NCI-H1436 treated with DMSO at 0.1 percent for 48 hours (cell line): ENCODE measurements around the gene EGFLAM.

Experiments
- DNase-seq: peaks from one replicate; lab custom pipeline; 2025; lab: John Stamatoyannopoulos, UW

Gene EGFLAM

DNA sequence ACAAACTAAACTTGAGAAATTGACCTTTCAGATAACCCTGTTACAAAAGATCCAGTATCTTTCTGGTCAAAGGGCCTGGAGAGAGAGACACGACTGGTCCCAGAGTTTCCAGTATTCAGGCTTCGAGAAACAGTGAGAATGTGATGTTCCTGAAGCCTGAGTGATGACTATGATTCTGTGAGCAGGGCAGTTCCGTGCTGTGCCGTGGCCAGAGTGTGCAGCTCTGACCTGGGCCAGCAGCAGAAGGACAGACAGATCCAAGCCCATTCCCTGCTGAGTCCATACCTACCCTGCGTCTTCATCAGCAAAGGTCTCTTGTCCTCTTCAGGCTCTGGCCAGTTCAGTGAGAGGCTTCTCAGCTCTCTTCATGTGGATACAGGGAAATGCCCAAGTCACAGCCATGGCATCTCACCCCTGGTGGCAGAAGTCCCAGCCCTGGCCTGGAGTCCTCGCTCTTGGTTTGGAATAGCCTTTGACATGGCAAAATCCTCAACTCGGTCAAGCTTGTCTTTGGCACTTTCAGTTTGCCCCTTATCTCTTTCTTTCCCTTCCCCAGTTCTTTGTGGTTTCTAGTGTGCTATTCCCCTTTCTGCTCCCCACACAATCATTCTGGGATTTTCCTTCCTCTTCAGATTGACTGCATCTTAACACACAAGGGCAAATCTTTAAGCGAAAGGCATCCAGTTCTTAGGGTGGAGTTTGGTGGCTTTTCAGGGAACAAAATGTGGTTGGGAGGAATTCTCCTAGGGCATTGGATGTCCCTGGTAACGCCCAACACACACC lies 190.4 kb downstream of the EGFLAM start:
- no peak for DNase-seq

DNA sequence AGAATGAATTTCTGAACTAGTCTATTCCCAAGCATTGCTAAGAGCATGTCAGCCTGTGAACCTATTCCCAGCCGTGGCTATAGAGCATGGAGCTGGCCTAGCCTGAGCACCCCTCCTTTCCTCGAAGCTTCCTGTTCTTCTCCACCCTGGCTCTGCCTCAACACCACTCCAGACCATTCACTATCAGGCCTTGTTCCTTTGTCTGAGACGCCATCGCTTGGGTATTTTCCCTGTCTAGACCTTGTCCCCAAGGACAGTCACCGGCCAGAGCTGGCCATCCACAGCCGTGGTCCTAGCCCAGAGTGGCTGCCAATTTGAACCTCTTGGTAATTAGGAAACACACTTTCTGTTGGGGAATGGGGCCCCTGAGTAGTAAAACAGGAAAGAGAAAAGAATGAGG lies 192.3 kb downstream of the EGFLAM start:
- DNase-seq, result no peak

DNA sequence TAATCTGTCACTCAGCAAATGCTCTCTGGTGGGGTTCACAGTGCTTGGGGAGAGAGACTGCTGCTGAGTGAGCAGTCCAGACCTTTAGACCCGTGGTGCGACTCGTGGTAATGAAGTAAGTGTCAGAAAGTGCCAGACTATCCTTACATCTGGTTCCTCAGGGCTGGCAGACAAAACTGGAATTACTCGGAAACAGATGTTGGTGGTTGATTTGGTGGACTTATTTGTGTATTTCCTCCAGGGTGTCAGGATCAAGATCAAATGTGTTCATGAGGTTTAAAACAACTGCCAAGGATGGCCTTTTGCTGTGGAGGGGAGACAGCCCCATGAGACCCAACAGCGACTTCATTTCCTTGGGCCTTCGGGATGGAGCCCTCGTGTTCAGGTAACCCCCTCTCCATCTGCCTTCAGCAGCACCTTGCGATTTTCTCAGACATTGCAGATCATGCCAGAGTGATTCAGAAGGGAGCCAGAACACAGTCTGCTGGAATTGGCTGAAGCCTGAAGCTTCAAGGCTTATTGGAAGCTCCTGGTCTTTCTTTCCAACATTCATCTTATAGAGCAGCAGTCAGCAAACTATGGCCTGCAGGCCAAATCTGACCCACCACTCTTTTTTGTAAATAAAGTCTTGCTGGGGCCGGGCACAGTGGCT lies 192.8 kb downstream of the EGFLAM start:
- no peak for DNase-seq

DNA sequence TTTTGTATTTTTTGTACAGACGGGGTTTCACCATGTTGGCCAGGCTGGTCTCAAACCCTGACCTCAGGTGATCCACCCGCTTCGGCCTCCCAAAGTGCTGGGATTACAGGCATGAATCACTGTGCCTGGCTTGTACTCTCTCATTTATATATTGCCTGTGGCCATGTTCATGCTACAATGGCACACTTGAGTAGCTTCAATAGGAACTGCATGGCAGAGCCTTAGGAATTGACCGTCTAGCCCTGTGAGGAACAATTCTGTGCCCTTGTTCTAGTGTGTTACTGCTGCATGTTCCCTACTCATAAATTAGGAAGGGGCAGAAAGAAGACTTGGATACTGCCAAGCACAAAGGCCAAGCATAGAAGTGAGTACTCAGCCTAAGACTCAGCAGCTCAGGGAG lies 193.8 kb downstream of the EGFLAM start:
- no peak for DNase-seq

DNA sequence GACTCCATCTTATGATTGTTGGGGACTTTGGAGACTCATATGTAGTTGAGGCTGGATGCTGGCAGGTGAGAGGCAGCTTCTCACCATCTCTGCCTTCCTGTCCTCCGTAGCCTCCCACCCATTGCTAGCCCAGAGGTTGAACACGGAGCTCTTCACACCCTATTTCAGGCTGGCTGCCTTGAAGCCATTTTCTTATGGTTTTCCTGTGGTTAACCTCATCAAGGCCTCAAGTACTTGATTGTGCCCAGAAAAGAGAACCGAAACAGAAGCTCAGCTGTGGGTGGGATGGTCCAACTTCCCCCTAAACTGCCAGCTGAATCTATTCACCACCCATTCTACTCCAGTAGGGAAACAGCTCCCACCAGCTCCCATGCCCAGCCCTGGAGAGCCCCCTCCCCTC lies 195.1 kb downstream of the EGFLAM start:
- no peak for DNase-seq

DNA sequence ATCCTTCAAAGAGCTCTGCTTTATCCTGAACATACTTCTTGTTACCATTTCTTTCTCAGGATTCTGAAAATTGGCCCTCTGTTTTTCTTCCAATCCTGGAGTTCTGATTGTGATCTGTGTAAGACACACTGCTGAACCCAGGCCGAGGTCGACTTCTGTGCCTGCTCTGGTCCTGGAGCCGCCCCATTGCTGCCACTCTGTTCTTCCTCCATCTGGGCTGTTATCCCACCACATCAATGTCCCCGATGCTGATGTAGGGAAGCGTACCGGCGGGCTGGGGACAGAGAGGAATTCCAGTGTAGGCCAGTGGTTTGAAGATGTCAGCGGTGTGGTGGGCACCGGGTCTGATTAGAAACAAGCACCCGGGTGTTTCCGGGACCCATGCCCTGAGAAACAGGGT lies 195.6 kb downstream of the EGFLAM start:
- DNase-seq, result no peak

DNA sequence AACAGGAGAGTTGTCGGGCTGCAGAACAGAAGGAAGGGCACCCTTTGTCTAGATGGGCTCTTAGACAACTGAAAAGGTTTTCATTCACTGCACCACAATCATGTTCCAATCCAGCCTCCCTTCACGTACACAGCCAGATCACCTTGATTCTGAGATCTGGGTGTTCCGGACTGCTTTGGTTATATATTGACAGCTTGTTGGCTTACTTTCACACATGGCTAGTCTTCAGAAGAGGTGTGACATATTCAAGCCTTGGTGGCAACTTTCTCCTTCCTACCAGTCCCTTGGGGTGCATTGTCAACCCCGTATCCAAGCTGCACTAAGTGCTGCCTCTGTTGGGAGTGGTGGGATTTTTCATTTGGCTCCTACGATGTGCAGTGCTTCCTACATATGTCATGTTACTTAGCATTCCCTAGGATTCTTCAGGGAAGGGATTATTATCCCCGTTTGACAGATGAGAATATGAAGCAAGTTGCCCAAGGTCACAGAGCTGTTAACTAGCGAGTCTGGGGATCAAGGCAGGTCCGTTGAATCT lies 197.5 kb downstream of the EGFLAM start:
- DNase-seq, result no peak

DNA sequence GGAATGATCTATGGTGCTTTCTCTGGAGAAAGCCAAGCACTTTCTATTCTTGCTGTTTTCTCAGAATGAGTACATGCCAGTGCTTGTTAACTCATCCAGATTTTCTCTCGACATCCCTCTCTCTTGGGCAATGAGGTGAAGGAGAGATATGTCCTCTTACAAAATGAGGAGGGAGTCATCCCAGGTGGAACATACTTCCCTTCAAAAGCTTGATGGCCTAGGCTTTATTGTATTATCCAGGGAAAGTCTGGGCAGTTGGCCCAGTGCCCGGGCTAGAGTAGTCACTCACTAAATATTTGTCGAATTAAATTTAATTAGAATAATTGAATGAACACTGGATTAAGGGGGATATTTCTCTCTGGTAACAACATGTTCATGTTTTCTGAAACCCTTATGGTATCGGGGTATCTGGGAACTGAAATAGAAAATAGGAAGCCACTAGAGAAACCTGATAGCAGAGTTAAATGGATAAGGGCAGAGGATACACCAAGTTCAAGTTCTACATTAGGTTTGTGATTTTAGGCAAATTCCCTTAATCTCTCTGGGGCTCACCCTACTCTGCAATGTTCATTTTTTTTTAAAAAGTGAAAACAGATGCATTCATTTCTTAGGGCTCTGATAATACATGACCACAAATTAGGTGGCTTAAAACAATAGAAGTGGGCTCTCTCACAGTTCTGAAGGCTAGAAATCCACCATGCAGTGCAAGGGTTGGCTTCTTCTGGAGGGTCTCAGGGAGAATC lies 198.5 kb downstream of the EGFLAM start:
- no peak for DNase-seq

DNA sequence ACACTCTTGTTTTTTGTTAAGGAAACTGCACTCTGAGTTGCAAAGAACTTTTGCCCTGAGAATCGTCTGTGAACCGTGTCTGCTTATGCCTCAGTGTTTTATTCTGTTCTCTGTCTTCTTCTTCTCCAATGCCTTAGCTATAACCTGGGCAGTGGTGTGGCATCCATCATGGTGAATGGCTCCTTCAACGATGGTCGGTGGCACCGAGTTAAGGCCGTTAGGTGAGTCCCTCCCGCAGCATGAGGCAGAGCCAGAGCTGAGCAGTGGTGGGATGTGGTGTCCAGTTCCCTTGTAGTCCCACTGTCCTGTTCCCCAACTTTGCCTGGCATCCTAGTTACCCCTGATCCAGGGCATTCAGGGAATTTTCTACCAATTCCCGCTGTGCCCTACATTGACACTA lies 199.8 kb downstream of the EGFLAM start:
- no peak for DNase-seq

DNA sequence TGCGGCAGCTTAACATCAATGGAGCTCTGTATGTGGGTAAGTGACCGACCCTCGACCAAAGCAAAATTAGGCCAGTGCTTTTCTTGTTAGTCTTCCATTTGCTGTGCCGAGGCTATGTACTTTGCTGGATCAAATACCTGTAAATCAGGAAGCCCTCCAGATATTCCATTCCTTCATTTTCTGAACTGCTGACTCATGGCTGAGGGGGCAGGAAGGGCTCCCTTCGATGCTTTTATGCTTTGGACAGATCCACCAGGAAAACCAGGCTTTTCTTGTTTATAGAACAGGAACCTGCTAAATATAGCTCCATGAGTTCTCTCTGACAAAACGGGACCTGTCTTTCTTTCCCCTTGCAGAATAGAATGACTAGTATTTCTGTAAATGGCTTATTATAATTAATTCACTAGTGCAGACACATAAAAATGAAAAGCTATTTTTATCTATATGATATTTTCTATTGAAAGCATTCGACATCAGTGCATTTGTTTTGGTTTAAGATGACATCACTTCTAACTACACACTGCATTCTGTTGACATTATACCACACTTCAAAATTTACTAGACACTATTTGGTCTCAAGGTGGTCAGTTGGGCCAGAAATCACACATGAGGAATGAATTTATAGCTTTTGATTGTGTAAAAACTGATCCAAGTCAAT lies 204.7 kb downstream of the EGFLAM start:
- no peak for DNase-seq

DNA sequence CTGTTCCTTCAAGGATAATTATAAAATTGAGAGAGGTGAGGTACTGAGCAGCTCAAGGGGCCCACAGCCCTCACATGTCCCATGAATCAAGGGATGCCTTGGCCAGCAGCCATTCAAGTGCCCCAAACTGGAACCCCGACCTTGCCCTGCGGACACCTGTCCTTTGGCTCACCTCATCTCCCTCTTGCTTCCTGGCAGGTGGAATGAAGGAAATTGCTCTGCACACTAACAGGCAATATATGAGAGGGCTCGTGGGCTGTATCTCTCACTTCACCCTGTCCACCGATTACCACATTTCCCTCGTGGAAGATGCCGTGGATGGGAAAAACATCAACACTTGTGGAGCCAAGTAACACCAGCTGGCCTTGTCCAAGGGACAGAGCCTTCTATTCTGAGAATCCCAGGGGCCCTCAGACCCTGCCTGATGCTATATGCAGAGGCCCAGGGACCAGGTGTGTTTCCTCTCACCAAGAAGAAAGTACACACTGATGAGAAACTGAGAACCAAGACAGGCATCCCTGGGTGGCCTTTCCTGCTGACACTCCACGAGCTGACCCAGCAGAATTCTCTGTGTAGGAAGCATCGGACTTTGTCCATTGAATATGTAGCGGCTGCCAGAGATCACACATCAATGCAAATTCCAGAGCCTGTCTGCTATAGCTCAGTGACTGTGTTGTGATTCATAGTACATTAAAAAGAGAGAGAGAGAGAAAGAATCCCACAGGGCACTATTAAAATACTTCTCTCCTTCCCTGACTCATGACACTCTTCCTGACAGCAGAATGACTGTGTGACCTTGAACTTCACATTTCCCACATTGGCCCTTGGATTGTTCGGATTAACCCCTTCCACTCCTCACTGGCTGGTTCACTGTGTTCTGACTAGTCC lies 205.5 kb downstream of the EGFLAM start:
- no peak for DNase-seq

DNA sequence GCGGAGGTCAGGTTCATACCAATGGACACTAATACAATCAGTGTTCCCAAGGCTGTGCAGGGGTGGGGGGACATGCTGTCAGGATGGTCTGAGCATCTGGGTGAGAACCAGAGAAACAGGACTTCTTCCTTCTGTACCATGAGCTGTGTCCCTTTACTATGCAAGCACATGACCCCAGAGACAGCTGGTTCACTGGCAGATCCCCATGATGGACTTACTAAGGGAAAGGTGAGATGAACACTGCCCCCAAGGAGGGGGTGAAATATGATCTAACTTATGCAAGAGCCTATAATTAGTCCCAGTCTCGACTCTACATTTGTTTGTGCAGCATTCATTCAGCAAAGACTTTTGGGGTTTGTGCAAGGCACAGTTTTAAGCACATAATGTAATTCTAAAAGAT lies 206.7 kb downstream of the EGFLAM start:
- peak; percentile 6 for DNase-seq

DNA sequence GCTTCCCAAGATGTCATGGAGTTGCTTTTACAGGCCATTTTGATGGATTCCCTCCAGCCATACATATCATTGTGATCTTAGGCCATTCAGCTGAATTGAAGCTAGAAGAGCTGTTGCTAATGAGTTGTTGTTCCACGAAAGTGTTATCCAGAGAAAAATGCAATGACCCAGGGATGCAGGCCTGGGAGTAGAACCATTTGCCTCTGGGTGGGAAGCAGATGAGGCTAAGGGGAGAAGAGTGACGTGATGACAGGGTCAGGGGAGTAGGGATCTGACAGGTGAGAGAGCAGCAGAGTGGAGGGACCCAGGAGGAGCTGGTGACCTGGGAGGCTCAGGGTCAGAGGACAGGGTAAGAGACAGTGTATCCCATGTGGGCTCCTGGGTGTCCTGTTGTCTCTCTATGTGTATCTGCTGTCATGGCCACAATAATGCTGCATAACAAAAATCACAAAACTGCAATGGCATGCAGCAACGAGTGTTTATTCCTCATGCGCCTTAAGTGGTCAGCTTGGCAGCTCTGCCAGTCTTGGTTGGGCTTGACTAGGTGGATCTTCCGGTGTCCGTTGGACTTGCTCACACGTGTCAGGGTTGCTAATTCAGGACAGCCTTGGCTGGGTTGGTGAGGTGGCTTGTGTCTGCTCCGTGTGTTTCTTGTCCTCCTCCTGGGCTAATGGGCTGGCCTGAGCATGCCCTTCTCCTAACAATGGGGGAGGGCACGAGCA lies 207.5 kb downstream of the EGFLAM start:
- DNase-seq, result no peak

DNA sequence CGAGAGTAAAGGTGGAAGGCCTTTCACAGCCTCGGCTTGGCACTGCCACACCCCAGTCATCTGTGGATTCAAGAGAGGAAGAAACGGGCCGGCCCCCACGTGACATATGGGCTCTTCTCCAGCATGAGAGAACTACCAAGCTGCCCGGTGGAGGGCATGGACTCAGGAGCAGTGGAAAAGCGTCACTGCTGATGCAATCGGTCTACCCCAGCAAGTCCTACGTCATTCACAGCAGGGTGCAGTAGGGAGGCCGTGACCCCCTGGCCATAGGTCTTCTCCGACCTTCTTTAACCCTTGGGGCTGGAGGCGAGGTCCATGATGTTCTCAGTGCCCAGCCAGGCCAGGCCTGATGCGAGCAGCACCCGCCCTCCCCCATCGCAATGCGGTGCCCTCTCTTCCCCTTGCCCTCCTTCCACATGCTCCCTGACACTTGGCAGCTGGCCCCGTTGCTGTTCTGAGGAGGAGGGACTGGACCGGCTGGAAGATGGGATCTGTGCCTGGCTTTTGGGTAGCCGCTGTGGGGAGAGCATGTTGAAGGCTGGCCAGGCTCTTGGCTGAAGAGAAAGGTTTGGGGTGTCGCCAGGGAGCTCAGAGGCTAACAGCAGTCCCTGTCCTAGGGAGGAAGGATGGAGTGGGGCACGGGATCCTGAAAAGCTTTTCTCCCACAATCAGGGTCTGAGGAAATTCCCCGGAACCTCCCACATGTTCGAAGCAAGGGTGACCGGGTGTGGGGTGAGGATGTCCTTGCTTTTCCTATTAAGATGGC lies 208.2 kb downstream of the EGFLAM start:
- no peak for DNase-seq

DNA sequence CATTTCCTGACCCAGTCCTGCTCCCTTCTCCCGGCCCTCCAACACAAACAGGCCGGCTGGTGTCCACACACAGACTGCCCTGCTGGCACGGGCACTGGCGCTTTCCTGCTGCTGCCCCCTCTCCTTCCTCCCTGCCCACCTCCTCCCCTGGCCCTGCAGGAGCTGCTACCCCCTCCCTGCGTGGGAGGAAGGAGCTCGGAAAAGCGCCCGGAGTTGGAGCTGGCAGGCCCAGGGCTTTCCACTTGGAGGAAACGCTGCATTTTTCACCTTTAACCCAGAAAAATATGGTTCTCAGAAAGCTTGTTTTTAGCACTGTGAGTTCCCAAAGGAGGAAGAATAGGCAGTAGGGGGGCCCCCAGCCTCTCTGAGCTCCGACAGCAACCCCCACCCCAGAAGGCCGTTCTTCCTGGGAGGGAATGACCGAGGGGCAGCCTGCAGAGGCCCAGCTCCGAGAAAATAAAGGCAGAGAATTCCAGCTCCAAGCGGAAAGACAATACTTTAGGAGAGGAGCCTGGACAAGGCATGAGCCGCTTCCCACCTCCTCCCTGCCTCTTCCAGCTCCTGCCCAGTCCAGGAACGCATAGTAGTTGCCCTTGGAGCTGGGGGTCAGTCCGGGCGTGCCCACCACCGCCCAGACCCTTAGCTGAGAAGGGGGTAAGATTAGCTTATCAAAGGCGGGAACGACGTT lies 209.1 kb downstream of the EGFLAM start:
- DNase-seq, result no peak

DNA sequence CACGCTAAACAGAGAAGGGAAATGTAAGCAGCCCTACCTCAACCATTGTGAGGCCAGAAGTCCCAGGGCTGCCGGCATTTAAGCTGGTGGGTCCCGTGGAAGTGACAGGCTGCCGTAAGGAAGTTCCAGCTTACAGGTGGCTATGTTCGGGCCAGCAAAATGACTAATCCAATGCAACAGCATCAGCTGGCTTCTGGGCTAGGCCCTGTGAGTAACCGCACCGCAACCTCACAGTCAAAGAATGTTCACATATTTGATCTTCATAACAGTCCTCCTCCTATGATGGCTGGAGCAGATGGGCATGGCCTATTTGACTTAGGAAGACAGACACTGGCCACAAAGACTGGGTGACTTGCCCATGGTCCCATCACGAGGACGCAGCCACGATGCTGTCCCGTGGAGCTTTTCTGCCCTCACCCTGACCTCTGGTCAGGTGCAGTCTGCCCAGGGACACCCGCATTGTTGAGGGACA lies 209.9 kb downstream of the EGFLAM start:
- no peak for DNase-seq

DNA sequence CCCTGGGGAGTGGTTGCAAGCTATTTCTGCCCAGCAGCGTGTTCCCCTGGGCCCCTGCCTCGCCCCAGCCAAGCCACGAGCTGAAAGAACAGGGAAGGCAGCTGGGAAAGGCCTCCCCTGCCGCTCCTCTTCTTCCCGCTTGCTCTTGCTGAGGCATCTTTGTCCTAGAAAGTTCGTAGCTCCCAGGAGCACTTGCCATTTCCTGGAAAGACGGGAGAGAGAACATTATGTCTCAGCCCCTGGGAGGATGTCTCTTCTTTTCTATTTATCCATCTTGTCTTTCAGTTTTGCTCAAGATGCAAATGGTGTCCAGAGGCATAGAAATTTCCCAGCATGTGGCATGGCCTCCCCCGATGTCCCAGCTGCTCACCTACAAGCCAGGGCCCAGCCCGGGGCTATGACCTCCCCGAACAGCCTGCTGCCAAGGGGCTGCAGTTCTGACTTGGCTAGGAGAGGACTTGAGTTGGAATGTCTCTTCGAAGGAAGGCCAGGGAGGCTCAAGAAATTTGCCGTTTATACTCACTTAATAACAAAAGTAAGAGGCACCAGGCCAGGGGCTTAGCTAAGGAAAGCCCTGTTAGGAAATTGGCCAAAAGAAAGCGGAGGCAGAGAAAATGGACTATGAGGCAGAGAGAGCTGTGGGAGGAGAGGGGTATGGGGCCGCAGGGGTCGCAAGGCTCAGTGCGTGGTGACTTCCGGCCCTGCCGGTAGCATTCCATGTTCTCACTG lies 210.8 kb downstream of the EGFLAM start:
- no peak for DNase-seq

DNA sequence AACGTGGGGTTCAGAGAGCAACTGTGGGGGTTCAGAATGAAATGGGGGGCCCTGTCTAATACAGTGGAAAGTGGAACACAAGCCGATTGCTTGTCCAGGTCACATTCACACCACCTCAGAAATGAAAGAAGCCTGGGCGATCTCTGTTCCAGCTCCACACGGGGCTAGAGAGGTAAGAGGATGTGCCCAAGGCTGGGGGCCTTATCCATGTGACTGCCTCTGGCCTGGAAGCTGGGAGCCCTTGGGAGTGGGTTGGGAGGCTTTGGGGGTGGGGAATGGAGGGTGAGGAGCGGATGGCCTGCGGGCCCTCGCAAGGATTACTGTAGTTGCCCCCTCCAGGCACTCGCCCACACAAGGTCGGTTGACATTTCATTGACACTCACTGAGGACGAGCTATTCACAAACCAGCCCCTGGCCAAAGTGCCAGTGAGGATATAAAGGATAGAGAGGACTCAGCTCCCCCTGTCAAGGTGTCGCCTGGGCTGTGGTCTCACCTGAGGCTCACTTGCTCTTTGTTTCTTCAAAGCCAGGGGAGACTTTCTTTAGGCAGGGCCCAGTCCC lies 211.4 kb downstream of the EGFLAM start:
- no peak for DNase-seq
